Left renal cortex interstitium (tissue), 4 donors: ENCODE results near the gene ALKBH4. TPM values are rescaled to one million over a fixed set of nuclear protein-coding genes. Genes with fewer than 3 reads are reported as not detected.
"Not testable (repeated sequence)": the region's sequence is repeated elsewhere in the genome, so short reads cannot be mapped to it uniquely, and the experiment has no call there.

Experiments used
- DNase-seq, 4 donors: peaks; one replicate each; pipeline ENCODE4 v3.0.0-alpha.2; 2013; ENCODE audit warnings: low read depth in 4 of 4, low spot score in 2 of 4, missing footprints in 1 of 4
- polyA plus RNA-seq, 4 donors: library from polyadenylated mRNA; unstranded; fragments of 120-200 nt; gene quantifications; one replicate each; pipeline ENCODE4 v1.2.1, GENCODE V29; 2013; ENCODE audit not compliant: insufficient read length in 4 of 4

Gene ALKBH4
- polyA plus RNA-seq, 4 donors, result 10.3 to 16.7 (median 14.6) TPM

- peak in 2 of 4 donors; percentile 71 to 76 for DNase-seq
Observed at GRCh38 chr7:102478314-102479208, 13.9 kb upstream of the ALKBH4 start, which contains the start of gene POLR2J. Gene POLR2J (minus strand): TSS chr7:102478922. CDS start chr7:102478860, 62 bp downstream.

- DNase-seq, result not testable (repeated sequence)
Observed at GRCh38 chr7:102474736-102475435, 10.2 kb upstream of the ALKBH4 start.

- not testable (repeated sequence) for DNase-seq
Observed at GRCh38 chr7:102474116-102474515, 9.5 kb upstream of the ALKBH4 start.

GRCh38 chr7:102473271-102473991, 8.8 kb upstream of the ALKBH4 start:
- no peak for DNase-seq

- no peak for DNase-seq
Observed at GRCh38 chr7:102472126-102473041, 7.7 kb upstream of the ALKBH4 start.

- DNase-seq, result no peak
Observed at GRCh38 chr7:102471791-102472125, 7.1 kb upstream of the ALKBH4 start.

GRCh38 chr7:102469972-102470825, 5.5 kb upstream of the ALKBH4 start:
- no peak for DNase-seq

GRCh38 chr7:102469351-102469971, 4.8 kb upstream of the ALKBH4 start:
- no peak for DNase-seq

GRCh38 chr7:102468478-102469350, 4.1 kb upstream of the ALKBH4 start:
- no peak for DNase-seq

- DNase-seq, result no peak
Observed at GRCh38 chr7:102467581-102468477, 3.2 kb upstream of the ALKBH4 start.

GRCh38 chr7:102466097-102466496, 1.4 kb upstream of the ALKBH4 start:
- no peak for DNase-seq

- DNase-seq, result no peak
Observed at GRCh38 chr7:102463841-102464576, 654 bp downstream of the ALKBH4 start.

- no peak for DNase-seq
Observed at GRCh38 chr7:102460467-102460866, 4.2 kb downstream of the ALKBH4 start.

- DNase-seq, result no peak
Observed at GRCh38 chr7:102459221-102459844, 5.3 kb downstream of the ALKBH4 start.

GRCh38 chr7:102457352-102457924, 7.2 kb downstream of the ALKBH4 start:
- DNase-seq, result no peak
